GM12872 (cell line): ENCODE data around the gene MYH6.

ENCODE experiments used
- TF ChIP-seq, protein P1 (sequence below): IDR thresholded peaks from 3 replicates; pipeline ENCODE4 v1.5.1; 2011; ENCODE audit warnings: low read depth, mild to moderate bottlenecking, low read length, moderate library complexity; ENCODE audit not compliant: insufficient read depth

Gene MYH6

GRCh38 chr14:23377573-23378563 lies 30.2 kb downstream of the MYH6 start:
- TF ChIP-seq, protein P1, sequence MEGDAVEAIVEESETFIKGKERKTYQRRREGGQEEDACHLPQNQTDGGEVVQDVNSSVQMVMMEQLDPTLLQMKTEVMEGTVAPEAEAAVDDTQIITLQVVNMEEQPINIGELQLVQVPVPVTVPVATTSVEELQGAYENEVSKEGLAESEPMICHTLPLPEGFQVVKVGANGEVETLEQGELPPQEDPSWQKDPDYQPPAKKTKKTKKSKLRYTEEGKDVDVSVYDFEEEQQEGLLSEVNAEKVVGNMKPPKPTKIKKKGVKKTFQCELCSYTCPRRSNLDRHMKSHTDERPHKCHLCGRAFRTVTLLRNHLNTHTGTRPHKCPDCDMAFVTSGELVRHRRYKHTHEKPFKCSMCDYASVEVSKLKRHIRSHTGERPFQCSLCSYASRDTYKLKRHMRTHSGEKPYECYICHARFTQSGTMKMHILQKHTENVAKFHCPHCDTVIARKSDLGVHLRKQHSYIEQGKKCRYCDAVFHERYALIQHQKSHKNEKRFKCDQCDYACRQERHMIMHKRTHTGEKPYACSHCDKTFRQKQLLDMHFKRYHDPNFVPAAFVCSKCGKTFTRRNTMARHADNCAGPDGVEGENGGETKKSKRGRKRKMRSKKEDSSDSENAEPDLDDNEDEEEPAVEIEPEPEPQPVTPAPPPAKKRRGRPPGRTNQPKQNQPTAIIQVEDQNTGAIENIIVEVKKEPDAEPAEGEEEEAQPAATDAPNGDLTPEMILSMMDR, result no peak

GRCh38 chr14:23377198-23377550 lies 30.9 kb downstream of the MYH6 start:
- TF ChIP-seq, protein P1, result no peak

DNA sequence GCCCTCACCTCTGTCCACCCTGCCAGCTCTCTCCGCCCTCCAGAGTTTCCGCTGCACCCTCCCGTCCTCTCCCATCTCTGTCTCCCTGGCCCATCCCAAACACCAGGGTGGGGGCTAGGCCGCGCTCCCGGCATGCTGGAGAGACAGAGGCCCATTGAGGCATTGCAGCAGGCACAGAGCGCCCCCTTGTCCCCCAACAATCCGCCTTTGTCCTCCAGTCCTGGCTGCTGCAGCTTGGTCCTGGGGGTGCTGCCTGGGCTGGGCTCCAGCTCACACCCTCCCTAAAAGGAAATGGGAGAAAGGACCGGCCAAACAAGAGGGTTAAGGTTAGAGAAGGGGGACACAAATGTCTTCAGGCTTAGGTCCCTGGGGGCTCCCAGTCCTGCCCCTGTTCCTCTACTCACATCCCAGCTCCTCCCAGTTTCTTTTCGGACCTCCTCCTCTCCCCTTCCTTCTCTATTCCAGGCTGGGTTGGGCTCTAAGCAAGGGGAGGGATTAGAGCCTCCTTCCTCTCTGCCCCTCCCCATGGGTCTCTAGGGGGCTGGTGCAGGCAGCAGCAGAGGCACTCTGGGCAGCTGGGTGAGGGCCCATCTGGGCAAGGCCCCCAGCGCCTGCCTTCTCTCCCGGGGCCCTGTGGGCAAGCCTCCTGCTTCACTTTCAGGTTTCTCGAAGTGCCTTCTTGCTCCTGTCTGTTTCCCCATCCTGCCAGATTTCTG lies 31.4 kb downstream of the MYH6 start, which contains the start of gene CMTM5:
TSS of gene CMTM5 (plus strand) at position 565 of the 716 bp plus-strand sequence. CDS start 206 bp downstream, outside the sequence.
- TF ChIP-seq, protein P1, result no peak

DNA sequence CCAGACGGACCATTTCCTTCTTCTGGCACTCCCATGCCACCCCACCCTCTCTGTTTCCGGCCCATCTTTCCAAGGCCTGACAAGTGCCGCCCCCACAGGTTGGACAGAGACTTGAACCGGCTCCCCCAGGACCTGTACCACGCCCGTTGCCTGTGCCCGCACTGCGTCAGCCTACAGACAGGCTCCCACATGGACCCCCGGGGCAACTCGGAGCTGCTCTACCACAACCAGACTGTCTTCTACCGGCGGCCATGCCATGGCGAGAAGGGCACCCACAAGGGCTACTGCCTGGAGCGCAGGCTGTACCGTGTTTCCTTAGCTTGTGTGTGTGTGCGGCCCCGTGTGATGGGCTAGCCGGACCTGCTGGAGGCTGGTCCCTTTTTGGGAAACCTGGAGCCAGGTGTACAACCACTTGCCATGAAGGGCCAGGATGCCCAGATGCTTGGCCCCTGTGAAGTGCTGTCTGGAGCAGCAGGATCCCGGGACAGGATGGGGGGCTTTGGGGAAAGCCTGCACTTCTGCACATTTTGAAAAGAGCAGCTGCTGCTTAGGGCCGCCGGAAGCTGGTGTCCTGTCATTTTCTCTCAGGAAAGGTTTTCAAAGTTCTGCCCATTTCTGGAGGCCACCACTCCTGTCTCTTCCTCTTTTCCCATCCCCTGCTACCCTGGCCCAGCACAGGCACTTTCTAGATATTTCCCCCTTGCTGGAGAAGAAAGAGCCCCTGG lies 32.4 kb downstream of the MYH6 start:
- TF ChIP-seq, protein P1, result no peak

- TF ChIP-seq, protein P1, result no peak
Observed at GRCh38 chr14:23373041-23373440, 35.0 kb downstream of the MYH6 start.

DNA sequence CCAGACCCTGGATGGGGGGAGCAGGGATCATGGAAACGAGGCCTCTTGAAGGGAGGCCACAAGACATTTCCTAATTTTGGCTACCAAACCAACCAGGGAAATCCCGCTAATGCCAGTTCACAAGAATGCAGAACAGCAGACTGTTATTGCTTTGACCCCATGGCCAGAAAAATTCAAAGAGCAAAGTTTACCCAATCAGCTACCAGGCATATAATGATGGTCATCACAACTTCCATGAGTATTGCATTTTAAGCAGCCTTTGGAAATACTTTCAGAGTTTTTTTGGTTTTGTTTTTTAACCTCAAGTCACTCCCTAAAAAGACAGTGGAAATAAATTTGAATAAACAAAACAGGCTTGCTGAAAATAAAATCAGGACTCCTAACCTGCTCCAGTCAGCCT lies 35.6 kb downstream of the MYH6 start, which contains the start of gene IL25:
TSS of gene IL25 (plus strand) at position 301 of the 400 bp plus-strand sequence.
- TF ChIP-seq, protein P1, result no peak
